Loucy (cell line): ENCODE data around the gene VWF.

Experiments
- H2AFZ ChIP-seq: fragments of 200-600 bp; sonication (generic); 2 replicates; pipeline ENCODE4 v1.6.0; 2016; ENCODE audit warnings: antibody characterized with exemption, mild to moderate bottlenecking, low read length, moderate library complexity
- H3F3A ChIP-seq: fragments of 200-600 bp; 2 replicates; pipeline ENCODE4 v1.6.0; 2016; ENCODE audit warnings: antibody characterized with exemption, low read depth, mild to moderate bottlenecking
- H3K27me3 ChIP-seq: fragments of 200-600 bp; sonication (generic); 2 replicates; pipeline ENCODE4 v1.6.1; 2014; ENCODE audit warnings: low read length, mild to moderate bottlenecking; ENCODE audit not compliant: insufficient read depth, poor library complexity, severe bottlenecking
- H3K36me3 ChIP-seq: fragments of 200-600 bp; sonication (generic); 2 replicates; pipeline ENCODE4 v1.6.1; 2016; ENCODE audit warnings: low read length; ENCODE audit not compliant: insufficient read depth
- H3K4me1 ChIP-seq: fragments of 200-600 bp; sonication (generic); 2 replicates; pipeline ENCODE4 v1.5.1; 2014; ENCODE audit warnings: low read length, mild to moderate bottlenecking; ENCODE audit not compliant: insufficient read depth, poor library complexity, severe bottlenecking
- H3K4me2 ChIP-seq: fragments of 200-600 bp; sonication (generic); 2 replicates; pipeline ENCODE4 v1.6.0; 2014; ENCODE audit warnings: antibody characterized with exemption, low read length, low read depth, mild to moderate bottlenecking; ENCODE audit not compliant: poor library complexity, severe bottlenecking
- H3K4me3 ChIP-seq: fragments of 200-600 bp; sonication (generic); 2 replicates; pipeline ENCODE4 v1.5.1; 2014; ENCODE audit warnings: low read length, mild to moderate bottlenecking, mixed read lengths; ENCODE audit not compliant: poor library complexity, severe bottlenecking
- H3K79me2 ChIP-seq: fragments of 200-600 bp; sonication (generic); 2 replicates; pipeline ENCODE4 v1.6.1; 2014; ENCODE audit warnings: low read length; ENCODE audit not compliant: insufficient read depth
- H3K9ac ChIP-seq: fragments of 200-600 bp; sonication (generic); 2 replicates; pipeline ENCODE4 v1.6.0; 2014; ENCODE audit warnings: mild to moderate bottlenecking, low read depth, low read length, moderate library complexity; ENCODE audit not compliant: poor library complexity, severe bottlenecking
- H3K9me2 ChIP-seq: fragments of 200-600 bp; sonication (generic); replicated peaks from 2 replicates; pipeline ENCODE4 v1.6.1; 2016; ENCODE audit warnings: low read depth, low read length, mixed read lengths
- H3K9me3 ChIP-seq: fragments of 200-600 bp; sonication (generic); 2 replicates; pipeline ENCODE4 v1.6.1; 2014; ENCODE audit warnings: mild to moderate bottlenecking, antibody characterized with exemption, low read length, low read depth; ENCODE audit not compliant: insufficient read depth
- H4K20me1 ChIP-seq: fragments of 200-600 bp; sonication (generic); 2 replicates; pipeline ENCODE4 v1.6.0; 2014; ENCODE audit warnings: antibody characterized with exemption, low read length, mild to moderate bottlenecking; ENCODE audit not compliant: insufficient read depth, poor library complexity, severe bottlenecking
- CTCF ChIP-seq: fragments of 200-600 bp; sonication (generic); conservative IDR thresholded peaks from 2 replicates; pipeline ENCODE4 v1.5.1; 2014; ENCODE audit warnings: mild to moderate bottlenecking, antibody characterized with exemption, low read length
- EZH2phosphoT487 ChIP-seq: fragments of 200-600 bp; IDR thresholded peaks from 2 replicates; pipeline ENCODE4 v1.6.1; 2018; ENCODE audit warnings: antibody characterized with exemption, mild to moderate bottlenecking, moderate library complexity, borderline replicate concordance

The VWF gene

GRCh38 chr12:6076776-6077691, 47.4 kb downstream of the VWF start:
- H3K4me1 ChIP-seq = peaks cover 38% of the 10 kb centered on the region
- peaks cover 6% of the 10 kb centered on the region; the same call in 1 of the 2 replicates for H3F3A ChIP-seq
- H3K9me2 ChIP-seq = no peaks in the 10 kb centered on the region
- H3K36me3 ChIP-seq = no peaks in the 10 kb centered on the region
- no peak overlapping the region for H3K4me2 ChIP-seq
- H3K4me3 ChIP-seq = no peak overlapping the region
- no peaks in the 10 kb centered on the region for H3K9me3 ChIP-seq
- H3K27me3 ChIP-seq = no peaks in the 10 kb centered on the region
- H3K79me2 ChIP-seq = no peaks in the 10 kb centered on the region
- H4K20me1 ChIP-seq = no peaks in the 10 kb centered on the region
- H2AFZ ChIP-seq = no peak overlapping the region
- no peak overlapping the region for H3K9ac ChIP-seq
- TF ChIP-seq EZH2phosphoT487 (no peak), CTCF (no peak)

- peaks cover 6% of the 10 kb centered on the region; the same call in 1 of the 2 replicates for H3F3A ChIP-seq
- H2AFZ ChIP-seq = no peak overlapping the region
- H3K36me3 ChIP-seq = no peaks in the 10 kb centered on the region
- H3K9me2 ChIP-seq = no peaks in the 10 kb centered on the region
- no peaks in the 10 kb centered on the region for H3K9me3 ChIP-seq
- peaks cover 38% of the 10 kb centered on the region for H3K4me1 ChIP-seq
- no peaks in the 10 kb centered on the region for H3K27me3 ChIP-seq
- peak overlapping the region; percentile 73 for H3K4me3 ChIP-seq
- H4K20me1 ChIP-seq = no peaks in the 10 kb centered on the region
- H3K9ac ChIP-seq = peak overlapping the region; percentile 76
- H3K79me2 ChIP-seq = no peaks in the 10 kb centered on the region
- H3K4me2 ChIP-seq = peak overlapping the region; percentile 74
- TF ChIP-seq CTCF = no peak
- no peak for TF ChIP-seq EZH2phosphoT487
Measured at GRCh38 chr12:6076346-6076745, 48.1 kb downstream of the VWF start.

GRCh38 chr12:6074979-6075585, 49.4 kb downstream of the VWF start:
- Histone ChIP-seq H3F3A (peaks cover 6% of the 10 kb centered on the region; the same call in 1 of the 2 replicates), H3K4me1 (peaks cover 38% of the 10 kb centered on the region), H3K4me3 (peak overlapping the region; percentile 73), H3K36me3 (no peaks in the 10 kb centered on the region), H3K79me2 (no peaks in the 10 kb centered on the region), H4K20me1 (no peaks in the 10 kb centered on the region), H3K4me2 (peak overlapping the region; percentile 74), H3K9me2 (no peaks in the 10 kb centered on the region), H3K9ac (peak overlapping the region; percentile 76), H3K27me3 (no peaks in the 10 kb centered on the region), H2AFZ (peak overlapping the region; percentile 80), H3K9me3 (no peaks in the 10 kb centered on the region)
- TF ChIP-seq CTCF (peak; percentile 50), EZH2phosphoT487 (no peak)
